Central memory CD8-positive, alpha-beta T cell (primary cell): Measurements from ENCODE around the gene ADIPOR1.
"Not testable (repeated sequence)": the region's sequence is repeated elsewhere in the genome, so short reads cannot be mapped to it uniquely, and the experiment has no call there.

Experiments used
- ATAC-seq: fragments of 150-1000 bp; cut with Tn5 transposase; replicated peaks from 2 replicates; pipeline ENCODE4 v1.10.0; 2022; ENCODE audit warnings: mild to moderate bottlenecking, moderate FRiP score, moderate number of reproducible peaks; ENCODE audit not compliant: poor library complexity, severe bottlenecking; ENCODE audit errors: extremely low read depth
- DNase-seq, 2 donors: peaks; one replicate each; pipeline ENCODE4 v3.0.0; 2021; ENCODE audit warnings: low spot score in 2 of 2
- H3K27ac Mint-ChIP-seq: one replicate; pipeline ENCODE4 v1.8.0; 2022; ENCODE audit warnings: low read depth, mild to moderate bottlenecking, moderate library complexity, mixed read lengths
- H3K27me3 Mint-ChIP-seq: one replicate; pipeline ENCODE4 v1.8.0; 2022; ENCODE audit warnings: mixed read lengths
- H3K36me3 Mint-ChIP-seq: one replicate; pipeline ENCODE4 v1.8.0; 2022; ENCODE audit warnings: mild to moderate bottlenecking, moderate library complexity, mixed read lengths; ENCODE audit not compliant: insufficient read depth
- H3K4me1 Mint-ChIP-seq: one replicate; pipeline ENCODE4 v1.8.0; 2022; ENCODE audit warnings: mixed read lengths
- H3K4me3 Mint-ChIP-seq: one replicate; pipeline ENCODE4 v1.8.0; 2022; ENCODE audit warnings: mild to moderate bottlenecking, moderate library complexity, mixed read lengths
- H3K9me3 Mint-ChIP-seq: one replicate; pipeline ENCODE4 v1.8.0; 2022; ENCODE audit warnings: mixed read lengths

ADIPOR1 gene, protein sequence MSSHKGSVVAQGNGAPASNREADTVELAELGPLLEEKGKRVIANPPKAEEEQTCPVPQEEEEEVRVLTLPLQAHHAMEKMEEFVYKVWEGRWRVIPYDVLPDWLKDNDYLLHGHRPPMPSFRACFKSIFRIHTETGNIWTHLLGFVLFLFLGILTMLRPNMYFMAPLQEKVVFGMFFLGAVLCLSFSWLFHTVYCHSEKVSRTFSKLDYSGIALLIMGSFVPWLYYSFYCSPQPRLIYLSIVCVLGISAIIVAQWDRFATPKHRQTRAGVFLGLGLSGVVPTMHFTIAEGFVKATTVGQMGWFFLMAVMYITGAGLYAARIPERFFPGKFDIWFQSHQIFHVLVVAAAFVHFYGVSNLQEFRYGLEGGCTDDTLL

GRCh38 chr1:202957733-202958543 is at the start of gene ADIPOR1:
TSS of gene ADIPOR1 (minus strand) at chr1:202958312. CDS start at chr1:202951070, 7,242 bp downstream.
- Mint-ChIP-seq H3K4me3 (peak within 1 kb of the TSS; percentile 86), H3K27ac (peak within 1 kb of the TSS; percentile 64), H3K27me3 (no peaks in the 10 kb centered on the region), H3K9me3 (no peaks in the 10 kb centered on the region), H3K36me3 (peaks cover 8% of the 10 kb centered on the region), H3K4me1 (peaks cover 39% of the 10 kb centered on the region)
- peak; percentile 96 for ATAC-seq
- DNase-seq: peak; percentile 87 to 92

- peaks cover 42% of the 10 kb centered on the region for H3K36me3 Mint-ChIP-seq
- H3K4me3 Mint-ChIP-seq: peak within 1 kb of the TSS; percentile 83
- no peaks in the 10 kb centered on the region for H3K9me3 Mint-ChIP-seq
- H3K4me1 Mint-ChIP-seq: peaks cover 30% of the 10 kb centered on the region
- ATAC-seq (peak; percentile 93), DNase-seq (peak; percentile 84 to 91)
- H3K27ac Mint-ChIP-seq: peak within 1 kb of the TSS; percentile 92
- no peaks in the 10 kb centered on the region for H3K27me3 Mint-ChIP-seq
Measured at GRCh38 chr1:203006948-203007871, 49.1 kb upstream of the ADIPOR1 start, which contains the start of gene TMEM183A. TSS of gene TMEM183A (plus strand) at chr1:203007374. CDS start at chr1:203007466, 92 bp downstream.

DNA sequence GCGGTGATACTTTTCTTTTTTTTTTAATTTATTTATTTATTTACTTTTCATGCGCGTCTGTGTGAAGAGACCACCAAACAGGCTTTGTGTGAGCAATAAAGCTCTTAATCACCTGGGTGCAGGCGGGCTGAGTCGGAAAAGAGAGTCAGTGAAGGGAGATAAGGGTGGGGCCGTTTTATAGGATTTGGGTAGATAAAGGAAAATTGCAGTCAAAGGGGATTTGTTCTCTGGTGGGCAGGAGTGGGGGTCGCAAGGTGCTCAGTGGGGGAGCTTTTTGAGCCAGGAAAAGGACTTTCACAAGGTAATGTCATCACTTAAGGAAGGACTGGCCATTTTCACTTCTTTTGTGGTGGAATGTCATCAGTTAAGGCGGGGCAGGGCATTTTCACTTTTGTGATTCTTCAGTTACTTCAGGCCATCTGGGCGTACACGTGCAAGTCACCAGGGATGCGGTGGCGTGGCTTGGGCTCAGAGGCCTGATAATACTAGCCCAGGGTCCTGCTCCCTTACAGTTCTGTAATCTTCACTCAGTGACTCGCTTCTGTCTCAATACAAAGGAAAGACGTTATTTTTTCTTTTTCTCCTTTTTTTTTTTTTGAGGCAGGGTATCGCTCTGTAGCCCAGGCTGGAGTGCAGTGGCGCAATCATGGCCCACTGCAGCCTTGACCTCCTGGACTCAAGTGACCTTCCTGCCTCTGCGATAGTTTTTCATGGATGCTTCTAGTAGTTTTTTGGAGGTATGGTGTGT is 47.5 kb upstream of the ADIPOR1 start:
- H3K36me3 Mint-ChIP-seq: peaks cover 29% of the 10 kb centered on the region
- peak overlapping the region; percentile 83 for H3K4me3 Mint-ChIP-seq
- H3K9me3 Mint-ChIP-seq, DNase-seq, ATAC-seq, H3K27me3 Mint-ChIP-seq: not testable (repeated sequence)
- peak overlapping the region; percentile 92 for H3K27ac Mint-ChIP-seq
- peaks cover 28% of the 10 kb centered on the region for H3K4me1 Mint-ChIP-seq

- ATAC-seq: no peak
- Mint-ChIP-seq H3K36me3 (peaks cover 15% of the 10 kb centered on the region), H3K4me3 (no peak overlapping the region), H3K27me3 (peaks cover 15% of the 10 kb centered on the region), H3K27ac (no peak overlapping the region), H3K9me3 (no peaks in the 10 kb centered on the region), H3K4me1 (peaks cover 28% of the 10 kb centered on the region)
- DNase-seq: no peak
Measured at GRCh38 chr1:203002951-203003350, 44.8 kb upstream of the ADIPOR1 start.

- no peak for ATAC-seq
- Mint-ChIP-seq H3K4me1 (peaks cover 20% of the 10 kb centered on the region), H3K4me3 (no peak overlapping the region), H3K36me3 (peaks cover 7% of the 10 kb centered on the region), H3K27ac (no peak overlapping the region), H3K27me3 (peaks cover 25% of the 10 kb centered on the region), H3K9me3 (no peaks in the 10 kb centered on the region)
- DNase-seq: no peak
Measured at GRCh38 chr1:203001986-203002385, 43.9 kb upstream of the ADIPOR1 start.

- H3K9me3 Mint-ChIP-seq: no peaks in the 10 kb centered on the region
- DNase-seq: no peak
- H3K4me3 Mint-ChIP-seq: no peak overlapping the region
- H3K4me1 Mint-ChIP-seq: peaks cover 10% of the 10 kb centered on the region
- no peak for ATAC-seq
- no peak overlapping the region for H3K27ac Mint-ChIP-seq
- peaks cover 41% of the 10 kb centered on the region for H3K27me3 Mint-ChIP-seq
- peaks cover under 1% of the 10 kb centered on the region for H3K36me3 Mint-ChIP-seq
Measured at GRCh38 chr1:203000217-203000944, 42.3 kb upstream of the ADIPOR1 start.

- ATAC-seq (no peak), DNase-seq (peak; percentile 40 to 52)
- Mint-ChIP-seq H3K36me3 (no peaks in the 10 kb centered on the region), H3K27me3 (peaks cover 53% of the 10 kb centered on the region), H3K9me3 (no peaks in the 10 kb centered on the region), H3K4me1 (peaks cover 10% of the 10 kb centered on the region), H3K27ac (no peak overlapping the region), H3K4me3 (no peak overlapping the region)
Measured at GRCh38 chr1:202998836-202999750, 41.0 kb upstream of the ADIPOR1 start.

DNA sequence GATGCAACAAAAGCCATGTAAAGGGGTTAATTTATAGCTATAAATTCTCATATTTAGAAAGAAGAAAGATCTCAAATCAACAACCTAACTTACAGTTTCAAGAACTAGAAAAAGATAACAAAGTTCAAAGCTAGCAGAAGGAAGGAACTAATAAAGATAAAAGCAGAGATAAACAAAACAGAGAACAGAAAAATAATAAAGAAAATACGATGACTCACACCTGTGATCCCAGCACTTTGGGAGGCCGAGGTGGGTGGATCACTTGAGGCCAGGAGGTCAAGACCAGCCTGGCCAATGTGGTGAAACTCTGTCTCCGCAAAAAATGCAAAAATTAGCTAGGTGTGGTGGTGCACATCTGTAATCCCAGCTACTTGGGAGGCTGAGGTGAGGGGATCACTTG is 36.6 kb upstream of the ADIPOR1 start:
- DNase-seq (no peak), ATAC-seq (no peak)
- Mint-ChIP-seq H3K36me3 (no peaks in the 10 kb centered on the region), H3K4me1 (peaks cover 10% of the 10 kb centered on the region), H3K27me3 (peaks cover 92% of the 10 kb centered on the region), H3K27ac (no peak overlapping the region), H3K4me3 (no peak overlapping the region), H3K9me3 (no peaks in the 10 kb centered on the region)

DNA sequence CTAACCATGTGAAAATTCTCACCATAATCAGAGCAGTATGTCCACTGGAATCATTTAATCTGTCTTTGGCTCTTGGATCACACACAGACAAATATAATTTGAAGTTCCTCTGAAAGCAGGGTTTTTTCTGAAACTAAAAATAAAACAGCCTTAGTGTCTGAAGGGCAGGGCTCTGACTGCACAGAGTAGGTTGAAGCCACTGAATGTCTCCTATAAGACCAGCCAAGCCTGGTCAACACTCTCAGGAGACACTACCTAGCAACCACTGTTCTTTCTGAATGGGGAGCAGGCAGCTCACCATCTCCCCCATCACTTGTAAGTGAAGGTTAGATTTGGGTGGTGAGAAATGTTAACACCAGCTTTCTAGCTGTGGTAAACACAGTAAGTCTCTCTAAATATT is 33.0 kb upstream of the ADIPOR1 start:
- no peak overlapping the region for H3K4me3 Mint-ChIP-seq
- peaks cover 95% of the 10 kb centered on the region for H3K27me3 Mint-ChIP-seq
- ATAC-seq: no peak
- H3K9me3 Mint-ChIP-seq: no peaks in the 10 kb centered on the region
- H3K27ac Mint-ChIP-seq: no peak overlapping the region
- no peaks in the 10 kb centered on the region for H3K4me1 Mint-ChIP-seq
- no peak for DNase-seq
- H3K36me3 Mint-ChIP-seq: no peaks in the 10 kb centered on the region

- Mint-ChIP-seq H3K9me3 (no peaks in the 10 kb centered on the region), H3K4me3 (no peak overlapping the region), H3K27me3 (peaks cover 83% of the 10 kb centered on the region), H3K36me3 (no peaks in the 10 kb centered on the region), H3K4me1 (no peaks in the 10 kb centered on the region), H3K27ac (no peak overlapping the region)
- no peak for ATAC-seq
- no peak for DNase-seq
Measured at GRCh38 chr1:202989879-202990278, 31.8 kb upstream of the ADIPOR1 start.
